Measurements from ENCODE around the gene LACC1. TPM values are rescaled to one million over a fixed set of nuclear protein-coding genes. Genes with fewer than 3 reads are reported as not detected.

LACC1 gene
- 10 to 100 TPM in 2 of 4 donors, 1 to 10 TPM in 2; 6.6 to 13.4 (median 9.1) TPM for total RNA-seq
- 6.0 TPM for polyA plus RNA-seq
- long read RNA-seq, donor 1, full-length matches to known transcripts = 18 of 30 reads
- long read RNA-seq, donor 1, partial matches to known transcripts = 1 of 30 reads
- long read RNA-seq, donor 1, other reads (novel, unspliced or antisense) = 11 of 30 reads
- long read RNA-seq, donor 2, full-length matches to known transcripts = 5 of 5 reads
- long read RNA-seq, donor 2, partial matches to known transcripts = 0 of 5 reads
- long read RNA-seq, donor 2, other reads (novel, unspliced or antisense) = 0 of 5 reads
- long read RNA-seq, donor 3, full-length matches to known transcripts = 43 of 63 reads
- long read RNA-seq, donor 3, partial matches to known transcripts = 1 of 63 reads
- long read RNA-seq, donor 3, other reads (novel, unspliced or antisense) = 19 of 63 reads
- long read RNA-seq, donor 4, full-length matches to known transcripts = 3 of 7 reads
- long read RNA-seq, donor 4, partial matches to known transcripts = 0 of 7 reads
- long read RNA-seq, donor 4, other reads (novel, unspliced or antisense) = 4 of 7 reads

GRCh38 chr13:43879755-43880181 lies at the start of gene LACC1:
TSS of gene LACC1 (plus strand) at chr13:43879904. CDS start at chr13:43880986, 1,082 bp downstream.
- WGBS = under 1% methylated on average over 47 of the region's 48 CpGs
- ATAC-seq = peak; percentile 74 to 83
- Histone ChIP-seq H3K27ac (ENCODE audit: low read length) (peak within 1 kb of the TSS; percentile 95), H3K9me3 (ENCODE audit: control insufficient read depth, low read length) (no peaks in the 10 kb centered on the region), H3K27me3 (ENCODE audit: control insufficient read depth, insufficient read depth) (no peaks in the 10 kb centered on the region), H3K4me1 (ENCODE audit: control insufficient read depth, insufficient read depth, low read length) (peaks cover 2% of the 10 kb centered on the region), H3K4me3 (ENCODE audit: low read length) (peak within 1 kb of the TSS; percentile 76)
- intact Hi-C loops (cut with DNase I) = loop anchor here in 1 of 4 donors (10.0 kb wide), 1 partner anchor 1285 kb away; no protein-coding TSS in a partner anchor
- DNase-seq = peak in 1 of 3 donors; percentile 79

GRCh38 chr13:43830497-43830881 lies 49.2 kb upstream of the LACC1 start:
- DNase-seq (no peak), ATAC-seq (peak in 1 of 2 donors; percentile 28)
- H3K4me1 ChIP-seq (ENCODE audit: control insufficient read depth, insufficient read depth, low read length) = no peaks in the 10 kb centered on the region
- no peaks in the 10 kb centered on the region for H3K9me3 ChIP-seq (ENCODE audit: control insufficient read depth, low read length)
- H3K27me3 ChIP-seq (ENCODE audit: control insufficient read depth, insufficient read depth) = no peaks in the 10 kb centered on the region
- H3K4me3 ChIP-seq (ENCODE audit: low read length) = no peak overlapping the region
- no peak overlapping the region for H3K27ac ChIP-seq (ENCODE audit: low read length)
- intact Hi-C loops (cut with DNase I) = no loop called here
- 60% methylated on average over 5 of the region's 5 CpGs for WGBS

- Histone ChIP-seq H3K27me3 (ENCODE audit: control insufficient read depth, insufficient read depth) (no peaks in the 10 kb centered on the region), H3K4me1 (ENCODE audit: control insufficient read depth, insufficient read depth, low read length) (no peaks in the 10 kb centered on the region), H3K27ac (ENCODE audit: low read length) (no peak overlapping the region), H3K4me3 (ENCODE audit: low read length) (no peak overlapping the region), H3K9me3 (ENCODE audit: control insufficient read depth, low read length) (no peaks in the 10 kb centered on the region)
- DNase-seq (no peak), ATAC-seq (no peak)
- intact Hi-C loops (cut with DNase I) = no loop called here
- WGBS = 65% methylated on average over 2 of the region's 2 CpGs
Observed at GRCh38 chr13:43831088-43831487, 48.6 kb upstream of the LACC1 start.

- H3K4me1 ChIP-seq (ENCODE audit: control insufficient read depth, insufficient read depth, low read length) = no peaks in the 10 kb centered on the region
- H3K27me3 ChIP-seq (ENCODE audit: control insufficient read depth, insufficient read depth) = no peaks in the 10 kb centered on the region
- no peak for DNase-seq
- ATAC-seq = no peak
- H3K27ac ChIP-seq (ENCODE audit: low read length) = no peak overlapping the region
- intact Hi-C loops (cut with DNase I) = no loop called here
- H3K4me3 ChIP-seq (ENCODE audit: low read length) = no peak overlapping the region
- WGBS = 91% methylated on average over 2 of the region's 2 CpGs
- no peaks in the 10 kb centered on the region for H3K9me3 ChIP-seq (ENCODE audit: control insufficient read depth, low read length)
Observed at GRCh38 chr13:43835701-43836100, 44.0 kb upstream of the LACC1 start.

GRCh38 chr13:43838909-43839308 lies 40.8 kb upstream of the LACC1 start:
- H3K9me3 ChIP-seq (ENCODE audit: control insufficient read depth, low read length) = no peaks in the 10 kb centered on the region
- no peak overlapping the region for H3K27ac ChIP-seq (ENCODE audit: low read length)
- H3K4me3 ChIP-seq (ENCODE audit: low read length) = no peak overlapping the region
- WGBS = 81% methylated on average over 4 of the region's 4 CpGs
- DNase-seq = no peak
- H3K4me1 ChIP-seq (ENCODE audit: control insufficient read depth, insufficient read depth, low read length) = no peaks in the 10 kb centered on the region
- no peak for ATAC-seq
- no peaks in the 10 kb centered on the region for H3K27me3 ChIP-seq (ENCODE audit: control insufficient read depth, insufficient read depth)
- intact Hi-C loops (cut with DNase I) = no loop called here

- H3K4me3 ChIP-seq (ENCODE audit: low read length) = no peak overlapping the region
- ATAC-seq (no peak), DNase-seq (no peak)
- H3K27ac ChIP-seq (ENCODE audit: low read length) = no peak overlapping the region
- intact Hi-C loops (cut with DNase I) = no loop called here
- H3K4me1 ChIP-seq (ENCODE audit: control insufficient read depth, insufficient read depth, low read length) = no peaks in the 10 kb centered on the region
- 81% methylated on average over 3 of the region's 3 CpGs for WGBS
- H3K9me3 ChIP-seq (ENCODE audit: control insufficient read depth, low read length) = peaks cover 4% of the 10 kb centered on the region
- H3K27me3 ChIP-seq (ENCODE audit: control insufficient read depth, insufficient read depth) = no peaks in the 10 kb centered on the region
Observed at GRCh38 chr13:43846496-43847158, 33.1 kb upstream of the LACC1 start.

- H3K27ac ChIP-seq (ENCODE audit: low read length) = no peak overlapping the region
Observed at GRCh38 chr13:43848001-43848649, 31.6 kb upstream of the LACC1 start.

GRCh38 chr13:43850873-43851272 lies 28.8 kb upstream of the LACC1 start:
- 99% methylated on average over 1 of the region's 1 CpG for WGBS
- no peaks in the 10 kb centered on the region for H3K4me1 ChIP-seq (ENCODE audit: control insufficient read depth, insufficient read depth, low read length)
- H3K27ac ChIP-seq (ENCODE audit: low read length) = no peak overlapping the region
- no peak overlapping the region for H3K4me3 ChIP-seq (ENCODE audit: low read length)
- ATAC-seq = no peak
- DNase-seq = no peak
- H3K27me3 ChIP-seq (ENCODE audit: control insufficient read depth, insufficient read depth) = no peaks in the 10 kb centered on the region
- H3K9me3 ChIP-seq (ENCODE audit: control insufficient read depth, low read length) = peaks cover 4% of the 10 kb centered on the region
- intact Hi-C loops (cut with DNase I) = no loop called here

More at GRCh38 chr13:43848001-43848649, 31.6 kb upstream of the LACC1 start:
- no peak for DNase-seq
- Histone ChIP-seq H3K4me3 (ENCODE audit: low read length) (no peak overlapping the region), H3K4me1 (ENCODE audit: control insufficient read depth, insufficient read depth, low read length) (no peaks in the 10 kb centered on the region), H3K27me3 (ENCODE audit: control insufficient read depth, insufficient read depth) (no peaks in the 10 kb centered on the region), H3K9me3 (ENCODE audit: control insufficient read depth, low read length) (peaks cover 4% of the 10 kb centered on the region)
- intact Hi-C loops (cut with DNase I) = no loop called here
- no peak for ATAC-seq
- 75% methylated on average over 1 of the region's 1 CpG for WGBS

- Histone ChIP-seq H3K4me3 (ENCODE audit: low read length) (no peak overlapping the region), H3K9me3 (ENCODE audit: control insufficient read depth, low read length) (peaks cover 4% of the 10 kb centered on the region), H3K27me3 (ENCODE audit: control insufficient read depth, insufficient read depth) (no peaks in the 10 kb centered on the region), H3K27ac (ENCODE audit: low read length) (no peak overlapping the region), H3K4me1 (ENCODE audit: control insufficient read depth, insufficient read depth, low read length) (no peaks in the 10 kb centered on the region)
- WGBS = 98% methylated on average over 1 of the region's 1 CpG
- no peak for ATAC-seq
- DNase-seq = no peak
- intact Hi-C loops (cut with DNase I) = no loop called here
Observed at GRCh38 chr13:43852923-43853404, 26.7 kb upstream of the LACC1 start.

GRCh38 chr13:43861863-43862262 lies 17.8 kb upstream of the LACC1 start:
- intact Hi-C loops (cut with DNase I) = no loop called here
- no peak for ATAC-seq
- WGBS = 89% methylated on average over 1 of the region's 1 CpG
- H3K4me3 ChIP-seq (ENCODE audit: low read length) = no peak overlapping the region
- no peaks in the 10 kb centered on the region for H3K4me1 ChIP-seq (ENCODE audit: control insufficient read depth, insufficient read depth, low read length)
- H3K27me3 ChIP-seq (ENCODE audit: control insufficient read depth, insufficient read depth) = no peaks in the 10 kb centered on the region
- DNase-seq = no peak
- H3K27ac ChIP-seq (ENCODE audit: low read length) = no peak overlapping the region
- no peaks in the 10 kb centered on the region for H3K9me3 ChIP-seq (ENCODE audit: control insufficient read depth, low read length)
